Kidney epithelial cell (primary cell): ENCODE measurements around the gene CNNM2. TPM values are rescaled to one million over a fixed set of nuclear protein-coding genes. Genes with fewer than 3 reads are reported as not detected.
"Not testable (repeated sequence)": the region's sequence is repeated elsewhere in the genome, so short reads cannot be mapped to it uniquely, and the experiment has no call there.

Experiments used
- DNase-seq: peaks from one replicate; pipeline ENCODE4 v3.0.0-alpha.2; 2010; ENCODE audit warnings: low read depth
- H3K27me3 ChIP-seq: 2 replicates; pipeline ENCODE4 v1.6.0; 2011; ENCODE audit warnings: low read length; ENCODE audit not compliant: control insufficient read depth, insufficient read depth
- H3K36me3 ChIP-seq: 2 replicates; pipeline ENCODE4 v1.5.1; 2011; ENCODE audit warnings: low read length; ENCODE audit not compliant: control insufficient read depth, insufficient read depth
- H3K4me3 ChIP-seq: 2 replicates; pipeline ENCODE4 v1.5.1; 2011; ENCODE audit warnings: low read depth, mild to moderate bottlenecking, control low read depth, low read length
- total RNA-seq: library from RNA; depleted of rRNA; stranded (reverse); fragments of >200 nt; gene quantifications from 2 replicates; pipeline ENCODE4 v1.2.3, GENCODE V29; 2015
- TF ChIP-seq, protein P1 (sequence below): IDR thresholded peaks from 2 replicates; pipeline ENCODE4 v1.5.1; 2011; ENCODE audit warnings: mild to moderate bottlenecking, moderate library complexity, low read length, control low read depth, inconsistent platforms; ENCODE audit not compliant: insufficient read depth, poor library complexity, severe bottlenecking

Gene CNNM2
- total RNA-seq, 1 donor from 2014 or later, result 6.4 TPM

DNA sequence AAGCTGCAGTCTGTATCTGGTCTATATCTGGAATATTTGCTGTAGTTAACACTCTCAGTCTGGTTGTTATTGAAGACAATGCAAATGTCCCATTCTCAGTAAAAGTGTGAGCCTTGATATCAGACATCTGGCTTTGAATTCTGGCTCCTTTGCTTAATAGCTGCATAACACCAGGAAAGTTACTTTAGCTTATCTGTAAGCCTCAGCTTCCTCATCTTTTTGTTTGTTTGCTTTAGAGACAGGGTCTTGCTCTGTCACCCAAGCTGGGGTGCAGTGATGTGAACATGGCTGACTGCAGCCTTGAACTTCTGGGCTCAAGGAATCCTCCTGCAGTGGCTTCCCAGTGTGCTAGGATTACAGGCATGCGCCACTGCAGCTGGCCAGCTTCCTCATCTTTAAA, 41.3 kb downstream of the CNNM2 start:
- no peak overlapping the region for H3K4me3 ChIP-seq
- H3K36me3 ChIP-seq, result no peaks in the 10 kb centered on the region
- TF ChIP-seq, protein P1, sequence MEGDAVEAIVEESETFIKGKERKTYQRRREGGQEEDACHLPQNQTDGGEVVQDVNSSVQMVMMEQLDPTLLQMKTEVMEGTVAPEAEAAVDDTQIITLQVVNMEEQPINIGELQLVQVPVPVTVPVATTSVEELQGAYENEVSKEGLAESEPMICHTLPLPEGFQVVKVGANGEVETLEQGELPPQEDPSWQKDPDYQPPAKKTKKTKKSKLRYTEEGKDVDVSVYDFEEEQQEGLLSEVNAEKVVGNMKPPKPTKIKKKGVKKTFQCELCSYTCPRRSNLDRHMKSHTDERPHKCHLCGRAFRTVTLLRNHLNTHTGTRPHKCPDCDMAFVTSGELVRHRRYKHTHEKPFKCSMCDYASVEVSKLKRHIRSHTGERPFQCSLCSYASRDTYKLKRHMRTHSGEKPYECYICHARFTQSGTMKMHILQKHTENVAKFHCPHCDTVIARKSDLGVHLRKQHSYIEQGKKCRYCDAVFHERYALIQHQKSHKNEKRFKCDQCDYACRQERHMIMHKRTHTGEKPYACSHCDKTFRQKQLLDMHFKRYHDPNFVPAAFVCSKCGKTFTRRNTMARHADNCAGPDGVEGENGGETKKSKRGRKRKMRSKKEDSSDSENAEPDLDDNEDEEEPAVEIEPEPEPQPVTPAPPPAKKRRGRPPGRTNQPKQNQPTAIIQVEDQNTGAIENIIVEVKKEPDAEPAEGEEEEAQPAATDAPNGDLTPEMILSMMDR, result no peak
- H3K27me3 ChIP-seq, result no peaks in the 10 kb centered on the region
- DNase-seq, result no peak

DNA sequence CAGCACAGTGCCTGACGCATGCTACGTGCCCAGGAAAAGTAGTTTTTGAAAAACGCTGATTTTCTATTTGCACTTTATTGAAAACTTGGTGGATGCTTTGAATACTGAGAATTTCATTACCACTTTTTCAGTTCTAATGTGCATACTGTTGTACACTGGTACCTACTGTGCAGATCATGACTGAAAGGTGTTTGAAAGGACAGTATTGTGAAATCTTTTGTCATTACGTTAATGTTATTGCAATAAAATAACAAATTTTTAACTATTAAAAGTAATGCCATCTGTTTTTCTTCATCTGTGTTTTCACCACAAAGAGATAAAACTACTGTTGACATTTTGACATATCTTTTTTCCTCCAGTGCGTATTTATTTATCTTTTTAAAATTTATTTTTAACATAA, 42.1 kb downstream of the CNNM2 start:
- TF ChIP-seq, protein P1, result no peak
- Histone ChIP-seq H3K36me3 (no peaks in the 10 kb centered on the region), H3K27me3 (no peaks in the 10 kb centered on the region), H3K4me3 (no peak overlapping the region)
- DNase-seq, result no peak

DNA sequence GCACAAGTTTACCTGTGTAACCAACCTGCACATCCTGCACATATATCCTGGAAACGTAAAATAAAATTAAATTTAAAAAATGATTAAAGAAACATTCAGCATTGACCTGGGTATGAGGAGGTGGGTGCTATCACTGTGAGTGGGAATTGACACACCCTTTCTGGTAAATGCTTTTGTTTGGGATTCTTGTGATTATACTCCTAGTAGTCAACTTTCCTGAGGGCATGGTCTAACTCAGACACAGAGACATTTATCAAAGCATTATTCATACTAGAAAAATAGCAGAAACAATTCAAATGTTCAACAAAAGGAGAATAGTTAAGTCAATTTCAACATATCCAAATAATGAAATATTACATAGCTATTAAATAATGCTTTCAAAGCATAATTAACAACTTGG, 44.2 kb downstream of the CNNM2 start:
- TF ChIP-seq, protein P1, result no peak
- H3K36me3 ChIP-seq, result no peaks in the 10 kb centered on the region
- no peak for DNase-seq
- H3K4me3 ChIP-seq, result no peak overlapping the region
- no peaks in the 10 kb centered on the region for H3K27me3 ChIP-seq

DNA sequence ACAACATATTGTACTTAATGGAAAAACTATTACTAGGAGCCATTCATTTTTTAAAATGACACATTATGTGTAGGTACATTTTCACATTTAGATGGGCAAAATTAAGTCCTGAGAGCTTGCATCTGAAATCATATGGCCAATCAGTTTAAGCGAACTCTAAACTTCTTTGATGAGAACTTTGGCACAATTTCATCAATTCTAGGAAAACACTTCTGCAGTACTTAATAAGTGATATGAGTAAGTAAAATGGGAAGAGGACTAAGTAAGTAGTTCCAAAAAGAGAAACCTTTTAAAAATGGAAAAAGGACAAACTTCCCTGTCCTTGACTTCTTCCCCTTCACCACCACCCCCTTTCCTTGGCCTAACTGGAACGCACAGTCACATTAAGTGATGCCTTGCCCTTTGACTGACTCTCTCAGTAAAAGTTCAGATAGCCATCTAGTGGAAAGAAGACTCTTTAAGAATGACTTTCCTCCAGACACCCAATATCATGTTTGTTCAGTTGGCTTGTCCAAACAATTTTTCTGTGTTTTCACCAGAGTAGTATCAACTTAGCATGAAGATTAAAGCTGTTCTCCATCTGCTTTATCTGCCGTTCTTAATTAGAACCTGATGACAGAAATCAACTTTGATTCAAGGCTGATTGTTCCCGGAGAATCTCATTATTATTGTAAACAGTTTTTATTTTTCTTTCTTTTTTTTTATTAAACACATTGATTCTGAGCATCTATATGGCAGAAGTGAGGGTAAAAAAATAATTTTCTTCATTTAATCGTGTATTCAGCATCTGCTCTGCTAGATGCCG, 45.1 kb downstream of the CNNM2 start:
- Histone ChIP-seq H3K4me3 (no peak overlapping the region), H3K36me3 (no peaks in the 10 kb centered on the region), H3K27me3 (no peaks in the 10 kb centered on the region)
- no peak for DNase-seq
- TF ChIP-seq, protein P1, result no peak

DNA sequence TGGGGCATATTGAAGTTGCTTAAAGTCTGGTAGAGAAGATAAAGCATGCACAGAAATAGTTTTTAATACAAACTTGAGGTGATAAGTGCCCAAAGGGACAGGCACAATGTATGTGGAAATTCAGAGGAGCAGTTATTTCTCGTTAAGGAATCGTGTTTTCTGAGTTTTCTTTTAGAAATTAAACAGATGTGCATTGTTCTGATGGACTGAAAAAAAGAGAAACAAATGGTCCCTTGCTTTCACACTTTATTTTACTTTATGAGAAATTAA, 45.6 kb downstream of the CNNM2 start:
- H3K36me3 ChIP-seq, result no peaks in the 10 kb centered on the region
- no peak for DNase-seq
- TF ChIP-seq, protein P1, result no peak
- H3K27me3 ChIP-seq, result no peaks in the 10 kb centered on the region
- no peak overlapping the region for H3K4me3 ChIP-seq

DNA sequence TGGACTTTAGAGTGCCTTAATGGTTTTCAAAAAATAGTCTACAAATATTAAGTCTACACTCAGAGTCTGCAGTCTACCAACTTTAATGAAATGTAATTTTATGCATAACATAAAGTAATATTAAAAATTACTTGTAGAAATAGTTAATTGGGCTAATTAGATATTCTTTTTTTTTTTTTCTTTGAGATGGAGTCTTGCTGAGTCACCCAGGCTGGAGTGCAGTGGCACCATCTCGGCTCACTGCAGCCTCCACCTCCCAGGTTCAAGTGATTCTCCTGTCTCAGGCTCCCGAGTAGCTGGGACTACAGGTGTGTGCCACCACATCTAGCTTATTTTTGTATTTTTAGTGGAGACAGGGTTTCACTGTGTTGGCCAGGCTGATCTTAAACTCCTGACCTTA, 46.0 kb downstream of the CNNM2 start:
- H3K27me3 ChIP-seq, H3K4me3 ChIP-seq, H3K36me3 ChIP-seq, DNase-seq: not testable (repeated sequence)
